NB4 (cell line): ENCODE results near the gene SMYD1.

Source experiments
- DNase-seq: peaks from one replicate; pipeline ENCODE4 v3.0.0; 2010; ENCODE audit warnings: low read depth
- H3K4me3 ChIP-seq: one replicate; pipeline ENCODE4 v1.5.1; 2011; ENCODE audit warnings: mild to moderate bottlenecking, low read depth, low read length, moderate library complexity
- CTCF ChIP-seq: IDR thresholded peaks from one replicate; pipeline ENCODE4 v1.5.1; 2012; ENCODE audit warnings: low read depth, low read length
- MYC ChIP-seq: IDR thresholded peaks from 2 replicates; pipeline ENCODE4 v1.6.1; 2011; ENCODE audit warnings: low read depth, low read length
- POLR2A ChIP-seq: IDR thresholded peaks from 2 replicates; pipeline ENCODE4 v1.6.1; 2011; ENCODE audit warnings: mild to moderate bottlenecking; ENCODE audit not compliant: insufficient read length; ENCODE audit errors: extremely low read depth
- TF ChIP-seq, protein P1 (sequence below): IDR thresholded peaks from 2 replicates; pipeline ENCODE4 v1.6.1; 2011; ENCODE audit warnings: low read depth, low read length

Gene SMYD1

GRCh38 chr2:88078643-88079172, 11.1 kb downstream of the SMYD1 start:
- H3K4me3 ChIP-seq = no peak overlapping the region
- TF ChIP-seq MYC = no peak
- TF ChIP-seq POLR2A = no peak
- TF ChIP-seq, protein P1, sequence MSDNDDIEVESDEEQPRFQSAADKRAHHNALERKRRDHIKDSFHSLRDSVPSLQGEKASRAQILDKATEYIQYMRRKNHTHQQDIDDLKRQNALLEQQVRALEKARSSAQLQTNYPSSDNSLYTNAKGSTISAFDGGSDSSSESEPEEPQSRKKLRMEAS = no peak
- TF ChIP-seq CTCF = no peak
- DNase-seq = no peak

- TF ChIP-seq MYC (no peak), POLR2A (no peak)
- no peak overlapping the region for H3K4me3 ChIP-seq
- DNase-seq = no peak
These were observed 12.9 kb downstream of the SMYD1 start for GRCh38 chr2:88080545-88080944.

DNA sequence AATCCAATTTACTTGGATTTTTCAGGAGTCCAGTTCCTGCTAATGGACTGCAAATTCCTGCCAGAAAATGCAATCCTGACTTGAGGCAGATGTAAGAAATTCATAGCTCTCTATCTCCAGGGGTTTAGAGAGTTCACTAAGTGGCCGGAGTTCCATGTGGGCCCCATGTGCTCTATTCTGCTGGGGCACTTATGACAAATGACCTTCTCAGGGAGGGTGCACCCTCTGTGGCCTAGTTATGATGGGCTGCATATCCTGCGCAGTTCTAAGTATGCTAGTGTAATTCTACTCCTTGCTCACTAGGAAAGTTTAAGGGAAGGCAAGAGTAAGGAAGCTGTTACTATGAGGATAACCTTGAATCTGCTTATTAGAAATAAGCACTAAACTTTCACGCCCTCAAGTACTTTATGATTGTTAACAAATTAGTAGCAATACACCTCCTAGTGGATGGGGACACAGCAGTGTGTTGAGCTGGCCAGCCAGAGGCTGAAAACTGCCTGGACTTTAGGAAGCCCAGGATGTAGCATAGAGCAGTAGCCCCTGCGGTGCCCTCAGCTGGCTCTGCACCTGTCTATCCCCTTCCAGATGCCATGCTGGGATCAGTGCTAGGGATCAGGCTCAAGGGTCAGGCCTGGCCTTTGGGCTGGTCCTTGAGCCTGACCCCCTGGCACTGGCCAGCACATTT, 14.4 kb downstream of the SMYD1 start:
- no peak for DNase-seq
- no peak overlapping the region for H3K4me3 ChIP-seq
- TF ChIP-seq POLR2A = no peak
- TF ChIP-seq, protein P1 = no peak
- TF ChIP-seq CTCF = no peak
- TF ChIP-seq MYC = no peak

DNA sequence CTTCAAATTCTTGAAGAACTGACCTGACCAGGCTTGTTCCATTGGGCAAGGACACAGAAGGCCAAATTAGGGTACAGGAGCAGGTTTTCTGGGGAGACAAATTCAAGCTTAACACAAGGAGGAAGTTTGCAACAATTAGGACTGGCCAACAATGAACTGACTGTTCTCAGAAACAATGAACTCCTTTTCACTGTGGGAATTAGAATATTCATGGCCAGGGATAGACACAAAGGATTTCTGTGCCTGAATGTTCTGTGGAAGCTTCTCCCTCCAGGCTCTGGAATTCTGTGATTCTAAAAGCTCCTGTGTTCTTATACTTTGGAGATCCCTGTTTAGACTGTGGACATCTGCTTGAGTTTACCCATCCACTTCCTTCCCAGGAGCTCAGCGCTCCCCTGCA, 15.2 kb downstream of the SMYD1 start:
- no peak for TF ChIP-seq MYC
- TF ChIP-seq, protein P1 = no peak
- no peak for TF ChIP-seq POLR2A
- TF ChIP-seq CTCF = no peak
- no peak for DNase-seq
- H3K4me3 ChIP-seq = no peak overlapping the region

DNA sequence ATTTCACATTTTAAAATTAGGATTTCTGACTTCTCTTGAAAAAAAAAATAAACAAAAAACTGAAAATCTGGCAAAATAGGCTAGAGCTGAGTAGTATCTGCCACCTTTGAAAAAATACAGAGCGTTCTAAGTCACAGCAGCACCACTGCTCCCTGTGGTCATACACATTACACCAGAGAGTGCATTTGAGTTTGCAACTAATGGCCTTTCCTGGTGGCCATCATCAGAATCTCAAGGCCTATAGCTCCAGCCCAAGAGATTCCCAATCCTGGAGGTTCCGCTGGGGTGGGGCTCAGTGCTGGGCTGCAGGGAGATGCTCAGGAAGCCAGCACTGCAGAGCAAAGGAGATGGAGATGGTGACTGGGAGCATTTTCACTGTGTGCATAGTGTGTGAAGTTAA, 17.5 kb downstream of the SMYD1 start:
- no peak for DNase-seq
- TF ChIP-seq, protein P1 = no peak
- TF ChIP-seq MYC (no peak), POLR2A (no peak), CTCF (no peak)
- no peak overlapping the region for H3K4me3 ChIP-seq

DNA sequence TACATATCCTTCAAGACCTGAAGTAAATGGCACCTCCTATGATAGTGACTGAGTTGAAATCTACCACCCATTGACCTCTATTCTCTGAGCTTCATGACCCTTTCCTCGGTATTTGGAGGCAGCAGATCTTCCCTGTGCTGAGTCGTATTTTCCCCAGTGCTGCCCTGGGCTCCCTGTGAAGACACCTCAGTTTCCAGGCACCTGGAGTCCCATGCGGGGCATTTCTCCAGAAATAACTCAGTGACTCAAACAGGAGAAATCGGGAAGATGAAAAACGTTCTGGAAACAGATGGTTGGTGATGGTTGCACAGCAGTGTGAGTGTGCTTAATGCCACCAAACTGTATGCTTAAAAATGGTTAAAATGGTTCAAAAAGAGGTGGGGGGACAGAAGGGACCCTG, 18.0 kb downstream of the SMYD1 start:
- no peak overlapping the region for H3K4me3 ChIP-seq
- DNase-seq = no peak
- TF ChIP-seq MYC (no peak), CTCF (no peak), POLR2A (no peak)
- TF ChIP-seq, protein P1 = no peak
